CD4-positive, alpha-beta T cell (primary cell): ENCODE data around the gene LRRC47. TPM values are rescaled to one million over a fixed set of nuclear protein-coding genes. Genes with fewer than 3 reads are reported as not detected.

ENCODE experiments used
- ATAC-seq: fragments of 200-7000 bp; cut with Tn5 transposase; one replicate; pipeline ENCODE4 v1.10.0; 2022; ENCODE audit warnings: mild to moderate bottlenecking; ENCODE audit not compliant: poor library complexity
- CTCF ChIA-PET: fragments of 350-600 bp; sonication (Branson Sonifier 250); formaldehyde crosslinking; loops from one replicate; lab custom pipeline; 2021; ENCODE audit warnings: antibody characterized with exemption, inconsistent platforms; lab: Charles Lee
- POLR2A ChIA-PET: fragments of 350-600 bp; sonication (Branson Sonifier 250); formaldehyde crosslinking; loops from one replicate; lab custom pipeline; 2021; ENCODE audit warnings: antibody characterized with exemption, inconsistent platforms; lab: Charles Lee
- DNase-seq, 14 experiments: peaks; one replicate each; pipeline ENCODE4 v3.0.0-alpha.2; 2013 to 2020; ENCODE audit warnings: mixed read lengths in 2 of 14
- H3K27ac ChIP-seq, 2 donors: one replicate each; pipeline versions ENCODE4 v1.5.1 to v1.7.0; 2013; ENCODE audit warnings: low read length in 2 of 2, low read depth in 1 of 2, mild to moderate bottlenecking in 1 of 2
- H3K27me3 ChIP-seq, 2 experiments: 1 replicate in 1 of 2; 2 replicates in 1 of 2; pipeline versions ENCODE4 v1.6.1 to v1.7.0; 2013; ENCODE audit warnings: low read length in 2 of 2, control low read depth in 1 of 2, mild to moderate bottlenecking in 1 of 2, moderate library complexity in 1 of 2; ENCODE audit not compliant: insufficient read depth in 2 of 2, control insufficient read depth in 1 of 2
- H3K36me3 ChIP-seq: one replicate; pipeline ENCODE4 v1.6.1; 2013; ENCODE audit warnings: low read length, control low read depth; ENCODE audit not compliant: insufficient read depth
- H3K4me1 ChIP-seq: one replicate; pipeline ENCODE4 v1.6.1; 2013; ENCODE audit warnings: low read length, control low read depth; ENCODE audit not compliant: insufficient read depth
- H3K4me3 ChIP-seq: one replicate; pipeline ENCODE4 v1.5.1; 2013; ENCODE audit warnings: mild to moderate bottlenecking, low read length, moderate library complexity
- H3K9me3 ChIP-seq, 2 experiments: 1 replicate in 1 of 2; 2 replicates in 1 of 2; pipeline versions ENCODE4 v1.6.1 to v1.7.0; 2013; ENCODE audit warnings: low read length in 2 of 2, mild to moderate bottlenecking in 2 of 2, control low read depth in 1 of 2, moderate library complexity in 1 of 2; ENCODE audit not compliant: control insufficient read depth in 1 of 2, insufficient read depth in 1 of 2
- H3K27ac Mint-ChIP-seq: one replicate; pipeline ENCODE4 v1.8.0; 2020; ENCODE audit warnings: mixed read lengths
- H3K27me3 Mint-ChIP-seq: one replicate; pipeline ENCODE4 v1.8.0; 2021; ENCODE audit warnings: mixed read lengths
- H3K36me3 Mint-ChIP-seq: one replicate; pipeline ENCODE4 v1.8.0; 2021; ENCODE audit warnings: low read depth, mixed read lengths
- H3K4me1 Mint-ChIP-seq: one replicate; pipeline ENCODE4 v1.8.0; 2021; ENCODE audit warnings: low read depth, mixed read lengths
- H3K4me3 Mint-ChIP-seq: one replicate; pipeline ENCODE4 v1.8.0; 2020; ENCODE audit warnings: mild to moderate bottlenecking, mixed read lengths
- H3K9me3 Mint-ChIP-seq: one replicate; pipeline ENCODE4 v1.8.0; 2020; ENCODE audit warnings: mixed read lengths
- CTCF ChIP-seq: fragments of 200-600 bp; IDR thresholded peaks from one replicate; pipeline ENCODE4 v1.8.0; 2022; ENCODE audit warnings: antibody characterized with exemption, mild to moderate bottlenecking
- intact Hi-C, 2 experiments: fragments of 100-400 bp; cut with DNase I in 1 of 2; cut with micrococcal nuclease in 1 of 2; formaldehyde crosslinking; loops; one replicate each; pipeline versions ENCODE4 v1.15.1 to v1.9.0; 2023 to 2025; cut with DNase I, micrococcal nuclease
- total RNA-seq, 174 experiments: library from RNA in 2 of 174; stranded (reverse) in 2 of 174; gene quantifications; one replicate each; pipeline ENCODE4 v1.2.3 and lab custom pipeline; 2021 to 2026

The LRRC47 gene
- total RNA-seq, 2 experiments from 2014 or later, result 30.1 to 32.0 TPM

GRCh38 chr1:3762873-3763228, 33.4 kb downstream of the LRRC47 start:
- TF ChIP-seq CTCF, result no peak
- Histone ChIP-seq H3K9me3 (peaks cover 0 to 15% of the 10 kb centered on the region in 2 experiments), H3K36me3 (no peaks in the 10 kb centered on the region), H3K27ac (no peak overlapping the region), H3K27me3 (peaks cover 7 to 20% of the 10 kb centered on the region in 2 experiments), H3K4me1 (no peaks in the 10 kb centered on the region), H3K4me3 (no peak overlapping the region)
- Mint-ChIP-seq H3K4me3 (no peak overlapping the region), H3K27me3 (peaks cover 39% of the 10 kb centered on the region), H3K36me3 (no peaks in the 10 kb centered on the region), H3K4me1 (no peaks in the 10 kb centered on the region), H3K27ac (no peak overlapping the region), H3K9me3 (no peaks in the 10 kb centered on the region)
- no peak for ATAC-seq
- intact Hi-C loops, result no loop called here
- DNase-seq, result no peak
- ChIA-PET CTCF (no interaction called here), POLR2A (no interaction called here)

GRCh38 chr1:3762151-3762872, 34.0 kb downstream of the LRRC47 start:
- ATAC-seq (no peak), DNase-seq (no peak)
- H3K9me3 Mint-ChIP-seq, result no peaks in the 10 kb centered on the region
- no peaks in the 10 kb centered on the region for H3K4me1 ChIP-seq
- H3K27ac Mint-ChIP-seq, result no peak overlapping the region
- H3K9me3 ChIP-seq, result peaks cover 0 to 15% of the 10 kb centered on the region in 2 experiments
- ChIA-PET POLR2A (no interaction called here), CTCF (no interaction called here)
- no peaks in the 10 kb centered on the region for H3K36me3 ChIP-seq
- H3K27me3 Mint-ChIP-seq, result peaks cover 34% of the 10 kb centered on the region
- H3K4me1 Mint-ChIP-seq, result no peaks in the 10 kb centered on the region
- peaks cover 7 to 20% of the 10 kb centered on the region in 2 experiments for H3K27me3 ChIP-seq
- H3K36me3 Mint-ChIP-seq, result no peaks in the 10 kb centered on the region
- H3K27ac ChIP-seq, result no peak overlapping the region
- H3K4me3 ChIP-seq, result no peak overlapping the region
- no peak overlapping the region for H3K4me3 Mint-ChIP-seq
- no peak for TF ChIP-seq CTCF
- intact Hi-C loops, result no loop called here

- Mint-ChIP-seq H3K27ac (no peak overlapping the region), H3K36me3 (no peaks in the 10 kb centered on the region), H3K9me3 (no peaks in the 10 kb centered on the region), H3K27me3 (peaks cover 37% of the 10 kb centered on the region), H3K4me1 (no peaks in the 10 kb centered on the region), H3K4me3 (no peak overlapping the region)
- H3K27ac ChIP-seq, result no peak overlapping the region
- intact Hi-C loops, result no loop called here
- CTCF ChIA-PET, result no interaction called here
- peaks cover 10 to 20% of the 10 kb centered on the region in 2 experiments for H3K27me3 ChIP-seq
- H3K36me3 ChIP-seq, result no peaks in the 10 kb centered on the region
- H3K9me3 ChIP-seq, result peaks cover 0 to 15% of the 10 kb centered on the region in 2 experiments
- POLR2A ChIA-PET, result no interaction called here
- TF ChIP-seq CTCF, result no peak
- H3K4me1 ChIP-seq, result no peaks in the 10 kb centered on the region
- ATAC-seq, result no peak
- no peak for DNase-seq
- no peak overlapping the region for H3K4me3 ChIP-seq
Observed at GRCh38 chr1:3761296-3762010, 34.8 kb downstream of the LRRC47 start.
